Activated T-cell treated with anti-CD3 and anti-CD28 coated beads, Interleukin-2, amount 50 U/mL, for 4 hours (primary cell): ENCODE measurements around the gene KIT. TPM values are rescaled to one million over a fixed set of nuclear protein-coding genes. Genes with fewer than 3 reads are reported as not detected.

Experiments used
- ATAC-seq, 2 donors: fragments of 200-7000 bp; cut with Tn5 transposase; one replicate each; pipeline ENCODE4 v1.10.0; 2021
- DNase-seq: peaks from one replicate; pipeline ENCODE4 v3.0.0-alpha.2; 2020
- H3K27me3 Mint-ChIP-seq: one replicate; pipeline ENCODE4 v1.8.0; 2021; ENCODE audit warnings: low read depth, mixed read lengths
- H3K36me3 Mint-ChIP-seq: one replicate; pipeline ENCODE4 v1.8.0; 2022; ENCODE audit warnings: mixed read lengths; ENCODE audit not compliant: insufficient read depth
- H3K4me1 Mint-ChIP-seq: one replicate; pipeline ENCODE4 v1.8.0; 2021; ENCODE audit warnings: low read depth, mixed read lengths
- H3K4me3 Mint-ChIP-seq: one replicate; pipeline ENCODE4 v1.8.0; 2021; ENCODE audit warnings: mild to moderate bottlenecking, moderate library complexity, mixed read lengths
- H3K9me3 Mint-ChIP-seq: one replicate; pipeline ENCODE4 v1.8.0; 2021; ENCODE audit warnings: mixed read lengths
- total RNA-seq, 3 donors: library from RNA; stranded (reverse); gene quantifications; one replicate each; pipeline ENCODE4 v1.2.1, GENCODE V29; 2021

The KIT gene
- total RNA-seq, 3 donors from 2014 or later = 0.28 to 0.65 (median 0.32) TPM

- Mint-ChIP-seq H3K4me3 (no peak overlapping the region), H3K9me3 (no peaks in the 10 kb centered on the region), H3K4me1 (peaks cover 2% of the 10 kb centered on the region), H3K27me3 (no peaks in the 10 kb centered on the region), H3K36me3 (no peaks in the 10 kb centered on the region)
- ATAC-seq (no peak), DNase-seq (no peak)
Observed at GRCh38 chr4:54779476-54780148, 121.9 kb downstream of the KIT start.

DNA sequence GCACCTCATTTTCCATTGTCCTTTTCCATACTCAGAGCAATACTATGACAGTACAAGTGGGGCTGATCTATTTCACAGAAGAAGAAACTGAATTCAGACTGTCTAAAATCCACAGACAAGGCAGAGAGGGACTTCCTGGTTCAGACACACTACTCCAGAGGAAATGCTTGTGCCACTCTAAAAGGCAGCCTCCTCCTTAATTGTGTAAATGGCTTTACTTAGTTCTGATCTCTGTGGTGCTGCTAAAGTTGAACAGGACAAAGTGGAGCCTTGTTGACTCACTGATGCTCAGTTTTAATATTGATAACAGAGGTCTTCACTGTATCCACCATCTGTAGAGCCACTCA lies 122.4 kb downstream of the KIT start:
- H3K27me3 Mint-ChIP-seq = no peaks in the 10 kb centered on the region
- peaks cover 2% of the 10 kb centered on the region for H3K4me1 Mint-ChIP-seq
- DNase-seq = no peak

DNA sequence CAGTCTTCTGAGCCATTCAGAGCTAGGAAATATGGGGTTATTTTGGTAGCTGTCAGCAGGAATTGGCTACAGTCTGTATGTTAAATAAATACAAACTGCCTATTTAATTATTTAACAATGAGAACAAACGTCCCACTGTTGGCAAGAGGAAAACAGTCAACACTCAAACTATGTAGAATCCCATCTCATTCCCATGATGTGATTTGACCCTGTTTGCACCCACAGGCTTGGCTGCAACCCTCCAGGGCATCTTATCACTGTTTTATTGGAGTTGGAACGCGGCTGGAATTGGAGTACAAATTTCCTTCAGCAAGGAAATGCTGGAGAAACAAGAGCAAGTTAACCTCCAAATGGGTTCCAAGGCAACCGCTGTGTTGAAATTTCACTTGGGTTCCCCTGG lies 124.0 kb downstream of the KIT start:
- peaks cover 2% of the 10 kb centered on the region for H3K4me1 Mint-ChIP-seq
- DNase-seq (no peak), ATAC-seq (no peak)
- no peaks in the 10 kb centered on the region for H3K9me3 Mint-ChIP-seq
- no peaks in the 10 kb centered on the region for H3K27me3 Mint-ChIP-seq
- H3K4me3 Mint-ChIP-seq = no peak overlapping the region
- H3K36me3 Mint-ChIP-seq = no peaks in the 10 kb centered on the region

More for the DNA sequence above, 122.4 kb downstream of the KIT start:
- H3K9me3 Mint-ChIP-seq = no peaks in the 10 kb centered on the region
- no peak overlapping the region for H3K4me3 Mint-ChIP-seq
- H3K36me3 Mint-ChIP-seq = no peaks in the 10 kb centered on the region
- no peak for ATAC-seq

GRCh38 chr4:54783402-54784110 lies 125.8 kb downstream of the KIT start:
- H3K9me3 Mint-ChIP-seq = no peaks in the 10 kb centered on the region
- no peak for ATAC-seq
- peaks cover 2% of the 10 kb centered on the region for H3K4me1 Mint-ChIP-seq

GRCh38 chr4:54784161-54784671 lies 126.5 kb downstream of the KIT start:
- Mint-ChIP-seq H3K36me3 (no peaks in the 10 kb centered on the region), H3K9me3 (no peaks in the 10 kb centered on the region), H3K4me3 (no peak overlapping the region), H3K4me1 (peaks cover 2% of the 10 kb centered on the region), H3K27me3 (no peaks in the 10 kb centered on the region)
- DNase-seq (no peak), ATAC-seq (no peak)

More at GRCh38 chr4:54783402-54784110, 125.8 kb downstream of the KIT start:
- Mint-ChIP-seq H3K27me3 (no peaks in the 10 kb centered on the region), H3K4me3 (no peak overlapping the region), H3K36me3 (no peaks in the 10 kb centered on the region)
- no peak for DNase-seq
